IMR-90 (cell line): ENCODE measurements around the gene ERCC4.

Experiments used
- BHLHE40 ChIP-seq: fragments of 150-350 bp; IDR thresholded peaks from 2 replicates; pipeline ENCODE4 v1.6.1; 2016; ENCODE audit warnings: mild to moderate bottlenecking, low read depth, low read length
- CEBPB ChIP-seq: IDR thresholded peaks from 2 replicates; pipeline ENCODE4 v1.6.1; 2012; ENCODE audit warnings: low read depth, low read length, improper control_type of control experiment
- CHD1 ChIP-seq: IDR thresholded peaks from 2 replicates; pipeline ENCODE4 v1.6.1; 2012; ENCODE audit warnings: low read depth, low read length, improper control_type of control experiment
- CTCF ChIP-seq: conservative IDR thresholded peaks from 2 replicates; pipeline ENCODE4 v1.5.1; 2012; ENCODE audit warnings: mild to moderate bottlenecking, low read depth, low read length, improper control_type of control experiment
- ELK1 ChIP-seq: fragments of 150-350 bp; IDR thresholded peaks from 2 replicates; pipeline ENCODE4 v1.6.1; 2016; ENCODE audit warnings: low read depth, mild to moderate bottlenecking, low read length, moderate library complexity, borderline replicate concordance
- FOS ChIP-seq: fragments of 150-350 bp; IDR thresholded peaks from 2 replicates; pipeline ENCODE4 v1.6.1; 2016; ENCODE audit warnings: low read depth, low read length
- MAZ ChIP-seq: IDR thresholded peaks from 2 replicates; pipeline ENCODE4 v1.6.1; 2012; ENCODE audit warnings: low read depth, mild to moderate bottlenecking, low read length, improper control_type of control experiment, moderate library complexity, borderline replicate concordance
- POLR2A ChIP-seq: IDR thresholded peaks from 2 replicates; pipeline ENCODE4 v1.6.1; 2012; ENCODE audit warnings: mild to moderate bottlenecking, low read depth, low read length
- RAD21 ChIP-seq: IDR thresholded peaks from 2 replicates; pipeline ENCODE4 v1.6.1; 2012; ENCODE audit warnings: low read length, improper control_type of control experiment
- RCOR1 ChIP-seq: IDR thresholded peaks from 2 replicates; pipeline ENCODE4 v1.6.1; 2012; ENCODE audit warnings: mild to moderate bottlenecking, low read length, improper control_type of control experiment; ENCODE audit not compliant: insufficient replicate concordance
- SMC3 ChIP-seq: fragments of 150-350 bp; IDR thresholded peaks from 2 replicates; pipeline ENCODE4 v1.6.1; 2016; ENCODE audit warnings: low read depth, mild to moderate bottlenecking, antibody characterized with exemption, low read length, moderate library complexity
- USF2 ChIP-seq: fragments of 150-350 bp; IDR thresholded peaks from 2 replicates; pipeline ENCODE4 v1.6.1; 2017; ENCODE audit warnings: mild to moderate bottlenecking, antibody characterized with exemption, low read length, low read depth

- TF ChIP-seq POLR2A, result no peak
- TF ChIP-seq CTCF, result no peak
- no peak for TF ChIP-seq FOS
- TF ChIP-seq RCOR1, result no peak
- TF ChIP-seq USF2, result no peak
- TF ChIP-seq CEBPB, result no peak
- TF ChIP-seq SMC3, result no peak
- TF ChIP-seq MAZ, result no peak
- TF ChIP-seq BHLHE40, result no peak
- no peak for TF ChIP-seq RAD21
- TF ChIP-seq CHD1, result no peak
- TF ChIP-seq ELK1, result no peak
Observed at GRCh38 chr16:13931845-13932244, 11.9 kb downstream of the ERCC4 start.
